GM21737 (cell line): ENCODE data around the gene CAV1.
A peak's percentile ranks its signal among the peaks of the same experiment; 100 is the strongest.

Experiments
- ATAC-seq: cut with Tn5 transposase; IDR thresholded peaks from one replicate; pipeline ENCODE4 v1.9.1; 2021; ENCODE audit warnings: mild to moderate bottlenecking, moderate library complexity; ENCODE audit not compliant: unreplicated experiment

The CAV1 gene

DNA sequence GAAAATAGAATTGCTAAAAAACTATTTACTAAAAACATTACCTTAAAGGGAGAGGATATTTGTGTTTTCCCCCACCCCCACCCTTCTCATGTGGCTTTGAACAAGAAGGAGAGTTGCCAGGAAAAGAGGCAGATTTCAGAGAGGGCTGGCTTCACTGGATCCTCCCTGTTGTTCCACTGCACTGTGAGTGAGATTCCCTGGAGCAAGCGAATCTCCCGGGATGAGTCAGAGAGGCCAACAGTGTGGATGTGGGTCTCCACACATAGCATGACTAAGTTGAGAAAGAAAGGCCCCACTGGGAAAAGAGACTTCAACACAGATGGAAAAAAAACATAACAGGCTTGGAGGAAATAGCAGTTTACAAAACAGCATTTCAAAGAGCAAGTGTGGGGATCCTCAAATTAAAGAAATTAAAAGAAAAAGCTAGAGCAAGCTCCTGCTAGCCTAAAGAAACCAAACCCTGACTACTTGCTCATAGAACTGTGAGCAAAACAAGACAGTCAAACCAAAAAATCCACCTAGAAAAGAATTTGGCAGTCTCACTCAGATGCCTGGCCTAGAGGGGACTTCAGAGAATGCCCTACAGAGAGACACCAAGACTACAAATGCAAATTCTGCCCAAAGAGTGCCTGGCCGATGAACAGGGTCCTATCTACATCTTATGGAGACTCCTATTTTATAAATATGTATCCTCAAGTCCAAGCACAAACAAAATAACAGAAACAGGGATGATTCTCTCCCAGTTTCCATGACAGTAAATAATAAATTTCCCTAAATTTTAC is 3.4 kb downstream of the CAV1 start:
- no peak for ATAC-seq

DNA sequence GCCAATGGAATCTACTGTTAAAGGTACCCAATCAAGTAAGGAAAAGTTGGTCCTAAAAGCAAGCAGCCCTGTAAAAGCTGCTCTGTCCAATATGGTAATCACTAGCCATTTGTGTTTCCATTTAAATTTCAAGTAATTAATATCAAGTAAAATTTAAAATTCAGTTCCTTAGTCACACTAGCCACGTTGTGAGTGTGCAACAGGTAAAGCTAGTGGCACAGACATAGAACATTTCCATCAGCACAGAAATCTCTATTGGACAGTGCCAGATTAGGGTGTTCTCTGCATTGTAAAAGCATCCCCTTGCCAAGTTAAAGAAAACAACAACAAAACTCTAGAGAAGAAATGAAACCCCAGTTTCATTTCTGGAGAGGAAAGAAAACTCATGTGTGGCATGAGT is 4.4 kb downstream of the CAV1 start:
- ATAC-seq, result no peak

DNA sequence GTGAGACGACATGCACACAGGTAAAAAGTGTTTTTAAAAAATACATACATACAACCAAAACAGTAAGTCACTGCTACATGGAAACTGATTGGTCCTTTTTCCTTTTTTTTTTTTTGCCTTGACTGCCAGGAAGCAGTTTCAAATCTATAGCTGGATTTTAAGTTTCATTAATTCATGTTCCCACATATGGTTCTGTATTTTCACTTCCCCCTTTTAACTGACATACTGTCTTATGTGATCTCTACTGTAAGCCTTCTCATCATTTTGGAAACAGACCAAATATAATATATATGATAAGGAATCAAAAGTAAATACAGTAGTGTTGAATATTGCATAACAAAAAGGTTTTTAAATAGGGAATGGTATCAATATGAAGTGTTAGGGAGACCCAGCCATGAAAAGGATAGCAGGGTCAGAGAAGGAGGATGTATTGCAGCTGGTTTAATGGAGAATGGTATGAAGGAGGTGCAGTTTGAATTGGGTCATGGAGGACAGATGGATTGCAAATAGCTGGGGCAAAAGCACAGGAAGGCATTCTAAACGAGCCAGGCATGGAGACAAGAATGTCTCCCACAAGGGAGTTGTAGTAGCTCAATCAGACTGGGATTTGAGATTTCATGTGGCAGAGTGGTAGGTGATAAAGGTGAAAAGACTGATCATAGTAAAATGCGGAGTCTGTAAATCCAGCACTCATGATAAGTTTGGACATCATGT is 5.4 kb downstream of the CAV1 start:
- ATAC-seq, result no peak

DNA sequence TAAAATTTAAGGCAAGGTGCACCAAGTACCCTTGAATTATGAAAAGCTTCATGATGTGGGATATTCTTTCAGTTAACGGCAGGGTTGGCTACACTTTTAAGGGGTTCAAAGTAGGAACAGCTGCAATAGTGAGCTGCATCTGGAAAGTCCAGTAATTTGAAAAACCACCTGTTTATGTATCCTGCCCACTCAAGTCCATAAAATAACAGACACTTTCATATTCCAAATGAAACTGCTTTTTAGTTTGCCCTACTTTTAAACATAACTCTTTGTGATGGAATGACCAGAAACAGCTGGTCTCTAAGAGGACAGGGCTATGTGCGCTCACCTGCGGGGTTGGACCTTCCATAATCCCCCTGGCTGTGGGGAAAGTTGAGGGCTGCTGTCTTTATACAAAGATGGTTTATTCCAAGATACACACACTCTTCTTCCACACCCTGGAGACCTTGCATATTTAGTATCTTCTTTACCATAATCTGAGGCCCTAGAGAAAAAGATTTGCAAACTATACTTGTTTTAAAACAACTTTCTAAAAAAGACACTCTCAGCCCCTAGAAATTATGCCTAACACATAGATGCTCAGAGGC is 7.4 kb downstream of the CAV1 start:
- no peak for ATAC-seq

DNA sequence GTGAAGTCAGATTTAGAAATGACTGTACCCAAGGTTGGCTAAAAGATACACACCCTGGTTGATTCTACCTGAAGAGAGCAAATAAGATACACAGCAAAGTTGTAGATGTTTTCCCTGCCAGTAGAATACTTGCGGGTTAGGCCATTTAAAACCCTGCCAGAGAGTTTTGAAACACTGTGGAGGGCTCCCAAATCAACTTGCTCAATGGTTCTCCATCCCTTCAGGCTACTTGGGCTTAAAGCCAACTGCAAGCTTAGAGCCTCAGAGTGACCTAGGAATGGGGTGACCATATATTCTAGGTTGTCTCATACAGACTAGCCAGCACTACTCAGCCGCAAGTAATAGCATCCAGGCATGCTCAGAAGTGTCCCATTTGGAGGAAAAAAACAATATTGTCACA is 10.0 kb downstream of the CAV1 start:
- ATAC-seq, result no peak

DNA sequence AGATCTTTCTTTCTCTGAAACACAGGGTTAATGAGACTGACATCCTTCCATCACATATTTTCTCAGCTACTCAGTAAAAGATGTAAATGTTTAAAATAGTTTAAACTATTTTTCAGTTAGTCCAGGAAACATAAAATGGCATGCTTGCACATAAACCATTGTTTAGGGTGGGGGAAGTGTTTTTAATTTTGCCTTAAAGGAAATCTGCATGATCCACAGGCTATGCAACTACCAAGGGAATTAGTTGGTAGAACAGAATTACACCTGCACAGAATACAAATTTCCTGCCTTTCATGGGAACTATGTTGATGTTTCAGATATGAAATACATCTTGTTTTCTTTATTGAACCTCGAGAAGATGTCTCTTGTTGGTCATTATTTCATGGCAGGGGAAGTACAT is 10.6 kb downstream of the CAV1 start:
- ATAC-seq, result no peak

DNA sequence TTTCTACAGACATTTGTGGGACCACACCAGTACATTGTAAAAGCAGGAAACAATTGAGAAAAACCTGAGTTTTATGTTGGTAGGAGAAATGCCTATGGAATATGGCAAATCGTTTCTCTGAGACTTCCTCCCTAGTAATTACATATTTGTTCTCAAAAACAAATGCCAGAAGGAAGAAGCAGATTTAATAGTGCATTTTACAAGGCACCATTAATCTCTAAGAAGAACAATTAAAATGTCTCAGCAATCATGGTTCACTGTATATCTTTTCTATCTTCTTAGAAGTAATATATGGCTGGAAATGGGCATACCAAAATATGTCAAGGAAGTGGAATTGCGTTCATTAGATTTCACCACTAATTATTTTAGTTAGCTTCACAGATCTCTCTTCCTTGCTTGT is 13.3 kb downstream of the CAV1 start:
- ATAC-seq, result no peak

DNA sequence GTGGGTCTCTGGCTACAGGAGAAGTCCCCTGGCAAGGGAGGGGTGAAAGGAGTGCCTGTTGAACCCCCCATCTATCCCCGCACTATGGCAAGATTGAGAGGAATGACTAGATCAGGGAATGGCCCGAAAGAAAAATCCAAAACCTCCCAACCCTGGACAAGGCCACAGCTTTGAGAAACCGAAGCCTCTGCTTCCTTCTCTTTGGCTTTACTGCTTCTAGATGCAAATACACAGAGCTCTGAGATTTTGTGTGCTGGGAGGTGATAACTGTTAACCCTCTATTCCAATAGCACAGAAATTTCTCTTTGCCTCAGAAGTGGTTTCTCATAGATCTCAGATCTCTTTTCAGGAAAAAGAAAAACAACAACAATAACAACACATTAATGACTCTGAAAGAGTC is 15.0 kb downstream of the CAV1 start:
- ATAC-seq, result no peak

DNA sequence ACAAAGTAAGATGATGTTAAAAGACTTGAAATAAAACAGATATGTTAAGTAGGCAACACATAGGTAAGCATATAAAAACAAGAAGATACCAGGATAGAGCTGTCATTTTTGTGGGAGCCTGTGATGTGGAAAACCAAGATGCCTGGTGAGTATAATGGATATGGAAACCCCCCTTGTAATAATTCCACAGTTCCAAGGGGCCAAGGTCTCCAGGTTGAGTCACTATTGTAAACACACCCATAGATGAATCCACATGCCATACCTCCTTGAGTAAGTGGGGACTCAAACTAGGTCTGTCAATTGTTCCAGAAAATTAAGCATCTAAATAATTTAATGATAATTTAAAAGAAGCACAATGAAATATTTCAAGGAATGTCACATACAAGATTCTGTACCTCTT is 15.9 kb downstream of the CAV1 start:
- no peak for ATAC-seq

DNA sequence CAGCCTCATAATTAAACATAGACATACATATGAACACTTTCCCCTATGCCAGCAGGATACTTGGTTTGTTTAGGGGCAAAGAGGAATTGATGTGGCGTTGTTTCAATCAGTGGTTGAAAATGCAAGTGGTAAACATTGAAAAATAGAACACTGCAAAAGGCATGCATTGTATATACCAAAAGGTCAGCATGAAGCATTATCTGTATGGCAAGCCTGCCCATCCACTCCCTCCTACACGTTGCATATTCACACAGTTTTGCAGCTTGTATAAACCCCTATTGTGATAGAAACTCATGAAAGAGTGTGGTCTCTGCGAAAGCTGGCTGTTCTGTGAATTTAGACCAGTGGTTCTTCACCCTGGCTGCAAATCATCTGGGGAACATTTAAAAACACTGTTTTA is 17.1 kb downstream of the CAV1 start:
- no peak for ATAC-seq

DNA sequence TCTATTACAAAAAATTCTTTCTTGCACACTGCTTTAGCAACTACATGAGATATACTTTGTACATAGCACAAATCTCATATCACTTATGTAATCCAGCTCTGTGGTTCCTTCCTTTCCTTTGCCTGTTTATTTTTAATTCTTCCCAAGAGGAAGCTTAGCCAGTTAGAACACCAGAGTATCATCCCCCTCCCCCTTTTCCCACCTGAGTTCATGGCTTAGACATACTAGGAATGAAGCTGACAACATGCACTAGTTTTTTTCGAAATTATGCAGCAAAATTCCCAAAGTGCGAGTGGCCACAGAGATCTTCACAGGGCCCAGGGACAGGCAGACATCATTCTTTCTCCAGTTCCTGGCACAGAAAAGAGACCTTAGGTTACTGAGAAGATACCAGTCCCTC is 17.8 kb downstream of the CAV1 start:
- ATAC-seq, result no peak

DNA sequence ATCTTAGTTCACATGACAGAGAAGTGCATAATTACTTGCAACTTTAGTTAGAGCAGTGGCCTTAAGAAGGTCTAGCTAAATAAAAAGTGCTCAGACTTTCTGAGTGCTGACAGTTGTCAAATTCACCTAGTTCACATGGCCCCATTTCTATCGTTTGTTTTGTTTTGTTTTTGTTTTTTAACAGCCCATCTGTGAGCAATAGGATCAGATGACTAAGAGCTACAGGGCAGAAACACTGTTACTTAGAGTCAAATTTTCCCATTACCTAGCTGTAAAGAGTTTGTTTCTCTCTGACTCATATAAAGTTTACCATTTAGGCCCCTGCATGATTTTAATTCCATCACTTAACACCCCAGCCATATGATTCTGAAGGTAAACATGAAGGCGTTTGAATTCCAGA is 18.8 kb downstream of the CAV1 start:
- no peak for ATAC-seq

DNA sequence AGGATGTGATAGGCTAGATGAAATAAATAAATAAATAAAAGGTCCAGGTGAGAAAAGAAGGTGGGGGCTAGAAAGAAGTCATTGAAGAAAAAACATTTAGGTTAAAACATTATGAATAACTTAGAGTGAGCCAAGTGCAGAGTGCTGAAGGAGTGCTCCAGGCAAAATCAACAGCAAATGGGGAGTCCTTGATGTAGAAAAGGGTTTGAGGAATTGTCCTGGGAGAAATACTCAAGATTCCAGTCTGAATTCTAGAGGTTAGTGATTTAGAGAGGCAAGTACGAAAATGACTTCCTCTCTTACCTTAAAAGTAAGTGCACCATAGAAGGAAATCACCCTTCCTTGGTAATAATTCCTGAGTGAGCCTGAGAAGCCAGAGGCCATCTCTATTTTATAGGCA is 19.7 kb downstream of the CAV1 start:
- ATAC-seq, result no peak

DNA sequence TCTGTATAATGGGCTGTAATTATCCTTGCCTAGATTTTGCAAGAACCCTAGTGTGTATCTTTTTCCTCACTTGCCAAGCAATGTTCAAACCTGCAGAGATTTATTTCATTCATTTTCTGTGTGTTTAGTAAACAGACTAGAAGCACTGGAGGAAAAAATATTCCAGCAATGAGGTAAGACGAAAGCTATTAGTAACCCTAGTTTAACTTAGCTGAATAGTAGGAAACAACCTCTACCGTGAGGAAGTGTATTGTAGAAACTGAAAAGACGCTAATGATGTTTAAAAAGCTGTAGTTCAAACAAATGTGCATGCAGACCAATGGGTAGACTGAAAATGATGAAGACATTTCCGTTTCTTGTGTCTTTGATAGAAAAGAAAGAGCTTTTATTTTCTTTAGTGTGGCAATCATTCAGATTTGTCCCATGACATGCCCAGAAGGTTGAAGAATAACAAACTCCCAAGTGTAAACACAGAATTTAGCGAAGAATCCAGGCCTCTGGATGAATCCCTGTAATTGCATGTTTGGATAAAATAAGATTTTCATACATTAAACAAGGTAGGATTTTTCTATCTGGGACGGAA is 20.7 kb downstream of the CAV1 start:
- no peak for ATAC-seq

DNA sequence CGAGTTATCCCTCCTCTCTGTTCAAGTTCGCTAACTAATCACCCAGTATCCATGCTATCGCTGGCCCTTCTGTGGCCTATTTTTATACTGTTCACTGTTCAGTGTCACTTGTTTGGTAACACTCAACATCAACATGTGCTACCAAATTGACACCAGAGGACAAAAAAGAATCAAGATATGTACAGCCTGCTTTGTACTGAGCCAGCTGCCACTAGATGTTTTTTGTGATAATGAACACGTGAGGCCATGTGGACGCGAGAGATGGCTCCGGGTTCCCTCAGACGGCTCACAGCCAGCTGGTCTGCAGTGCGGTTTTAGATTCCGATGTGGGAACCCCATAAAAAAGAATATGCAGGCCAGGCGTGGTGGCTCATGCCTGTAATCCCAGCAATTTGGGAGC is 21.2 kb downstream of the CAV1 start:
- ATAC-seq, result no peak

DNA sequence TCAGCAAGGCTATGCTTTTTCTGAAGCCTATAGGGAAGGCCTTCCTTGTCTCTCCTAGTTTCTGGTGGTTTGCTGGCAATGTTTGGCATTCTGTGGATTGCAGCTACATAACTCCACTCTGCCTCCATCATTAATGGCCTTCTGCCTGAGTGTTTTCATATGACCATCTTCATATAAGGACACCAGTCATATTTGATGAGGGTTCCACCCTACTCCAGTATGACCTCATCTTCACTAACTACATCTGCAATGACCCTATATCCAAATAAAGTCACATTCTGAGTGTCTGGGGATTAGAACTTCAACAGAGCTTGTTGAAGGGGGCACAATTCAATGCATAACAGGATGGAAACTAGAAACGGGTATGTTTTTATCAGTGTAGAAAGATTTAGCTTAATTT is 22.1 kb downstream of the CAV1 start:
- ATAC-seq, result no peak

DNA sequence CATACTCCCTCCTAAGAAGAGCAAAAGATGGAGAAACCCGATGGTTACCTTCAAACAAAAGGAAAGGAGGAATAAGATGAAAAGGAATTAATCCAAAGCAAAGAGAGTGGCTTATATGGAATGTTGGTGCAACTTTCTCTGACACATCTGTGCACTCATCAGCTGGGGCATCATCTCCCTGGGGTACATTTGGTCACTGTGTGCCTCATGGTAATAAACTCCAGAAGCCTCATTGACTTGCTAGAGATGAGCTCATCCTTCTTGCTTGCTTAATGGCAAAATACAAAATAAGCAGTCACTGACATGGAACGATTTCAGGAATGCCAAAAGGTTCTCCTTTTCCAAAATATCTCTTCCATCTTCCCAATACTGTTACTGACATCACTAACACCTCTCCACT is 22.5 kb downstream of the CAV1 start:
- ATAC-seq, result no peak

DNA sequence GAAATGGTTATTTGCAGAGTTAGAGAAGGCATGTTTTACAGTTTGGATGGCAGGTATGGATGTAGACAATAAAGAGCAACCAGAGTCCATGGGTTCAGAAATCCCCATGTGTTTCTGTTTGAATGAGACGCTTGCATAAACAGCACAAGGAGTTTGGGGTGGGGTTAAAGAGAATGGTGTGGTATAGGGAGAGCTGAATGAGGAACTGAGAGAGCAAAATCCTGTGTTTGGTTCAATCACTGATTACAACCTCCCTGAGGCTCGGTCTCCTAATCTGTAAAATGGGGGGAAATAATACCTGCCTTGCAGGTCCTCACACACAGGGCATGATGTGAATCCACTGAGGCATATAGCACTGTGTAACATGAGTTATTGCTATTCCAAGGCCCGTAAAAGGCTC is 23.7 kb downstream of the CAV1 start:
- ATAC-seq, result peak; percentile 76

DNA sequence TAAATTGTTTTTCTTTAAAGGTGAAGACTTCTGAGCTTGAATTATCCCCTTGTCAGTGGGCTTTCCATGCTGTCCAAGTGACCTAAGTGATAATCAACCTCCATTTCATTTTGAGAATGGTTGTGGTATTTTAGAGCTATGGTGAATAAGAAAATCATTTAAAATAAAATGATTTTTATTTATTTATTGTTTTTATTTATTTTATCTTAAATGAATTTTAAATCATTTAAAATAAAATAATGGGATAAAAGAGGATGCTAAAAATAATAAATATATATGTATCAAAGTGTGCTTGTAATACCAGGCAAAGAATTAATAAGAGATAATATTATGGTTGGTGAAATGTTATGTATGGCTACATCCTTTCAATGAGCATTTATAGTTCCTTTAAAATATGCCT is 24.5 kb downstream of the CAV1 start:
- no peak for ATAC-seq

DNA sequence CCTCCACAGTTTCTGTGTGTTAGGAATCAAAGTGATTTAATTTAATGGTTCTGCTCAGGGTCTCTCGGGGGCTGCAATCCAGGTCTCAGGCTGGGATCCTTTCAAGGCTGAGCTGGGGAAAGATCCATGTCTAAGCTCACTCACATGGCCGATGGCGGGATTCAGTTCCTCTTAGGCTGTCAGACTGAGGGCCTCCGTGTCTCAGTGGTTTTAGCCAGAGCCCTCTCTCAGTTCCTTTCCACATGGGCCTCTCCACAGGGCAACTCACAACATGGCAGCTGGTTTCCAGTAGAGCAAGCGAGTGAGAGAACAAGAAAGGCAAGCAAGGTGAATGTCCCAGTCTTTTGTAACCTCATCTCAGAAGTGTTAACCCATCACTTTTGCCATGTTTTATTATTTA is 26.9 kb downstream of the CAV1 start:
- no peak for ATAC-seq

DNA sequence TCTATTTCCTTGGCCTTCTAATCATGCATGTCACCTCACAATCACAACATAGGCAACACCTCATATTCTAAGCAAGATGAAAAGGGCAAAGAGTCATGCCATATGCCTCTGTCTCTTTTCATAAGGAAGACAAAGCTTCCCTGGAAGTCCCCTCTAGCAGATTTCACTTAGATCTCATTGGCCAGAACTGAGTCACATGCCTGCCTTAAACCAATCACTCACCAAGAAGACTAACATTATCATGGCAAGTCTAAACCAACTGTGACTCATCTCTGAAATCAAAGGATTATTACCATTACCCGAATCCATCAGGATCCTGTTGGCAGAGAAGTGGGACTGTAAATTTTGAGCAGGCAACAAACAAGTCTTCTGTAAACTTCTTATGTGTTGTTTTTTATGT is 27.8 kb downstream of the CAV1 start:
- no peak for ATAC-seq
